HPDE6-E6E7 (cell line): ENCODE measurements around the gene PITPNM1.

Experiments used
- DNase-seq: peaks from one replicate; pipeline ENCODE4 v3.0.0; 2011; ENCODE audit warnings: missing footprints; ENCODE audit errors: extremely low spot score

Gene PITPNM1

DNA sequence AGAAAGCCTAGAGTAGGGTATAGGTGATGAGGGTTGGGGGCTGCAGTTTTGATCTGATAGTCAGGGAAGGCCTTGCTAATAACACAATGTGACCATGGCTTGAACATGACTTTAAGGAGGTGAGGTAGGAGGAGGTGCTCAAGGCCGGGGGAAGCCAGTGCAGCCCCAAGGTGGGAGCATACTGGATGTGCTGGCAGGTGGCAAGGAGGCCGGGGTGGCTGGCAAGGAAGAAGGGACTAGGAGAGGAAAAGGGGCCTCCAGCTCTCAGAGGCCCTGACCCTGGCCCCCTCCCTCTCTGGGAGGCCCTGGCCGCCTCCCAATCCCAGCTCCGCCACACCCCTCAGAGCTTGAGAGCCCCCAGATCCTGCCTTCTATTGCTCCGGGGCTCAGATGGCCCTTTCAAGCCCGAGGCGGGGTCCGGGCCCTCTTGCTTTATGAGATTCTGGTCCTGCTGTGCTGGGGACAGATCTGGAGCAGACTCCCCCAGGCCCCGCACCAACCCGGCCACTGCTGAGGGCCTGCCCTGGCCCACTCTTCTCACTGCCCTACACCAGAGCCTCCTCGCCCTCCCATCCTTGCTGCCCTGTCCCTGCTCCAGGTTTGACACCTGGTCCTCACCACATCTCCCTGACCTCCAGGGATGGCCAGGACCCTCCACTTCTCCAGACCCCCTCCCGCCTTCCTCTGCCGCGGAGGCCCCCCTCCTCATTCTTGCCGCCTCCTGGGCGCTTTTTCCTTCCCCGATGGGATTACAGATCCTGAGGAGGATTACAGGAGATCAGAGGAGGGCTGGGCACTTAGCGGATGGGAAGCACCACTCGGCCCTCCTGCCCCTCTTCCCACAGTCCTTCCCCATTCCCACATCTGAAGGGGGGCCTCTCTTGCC is 1.8 kb downstream of the PITPNM1 start:
- no peak for DNase-seq

GRCh38 chr11:67502328-67502979 is 2.7 kb downstream of the PITPNM1 start:
- DNase-seq, result no peak

DNA sequence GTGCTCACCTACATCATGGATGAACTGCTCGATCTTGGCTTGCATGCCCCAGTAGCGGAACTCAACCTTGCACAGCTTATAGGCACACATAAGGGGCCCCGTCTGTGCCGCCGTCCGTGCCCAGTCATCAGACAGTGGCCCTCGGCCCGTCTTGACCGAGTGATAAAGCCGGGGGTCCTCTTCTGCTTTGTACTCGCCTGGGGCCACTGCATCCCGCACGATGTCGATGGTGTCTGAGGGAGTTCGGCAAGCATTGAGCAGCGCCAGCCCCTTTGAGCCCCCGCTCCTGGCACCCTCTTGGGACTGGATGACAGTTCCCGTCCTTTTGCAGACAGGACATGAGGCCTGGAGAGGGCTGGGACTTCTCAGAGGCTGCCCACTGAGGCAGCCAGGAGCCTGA is 3.3 kb downstream of the PITPNM1 start:
- no peak for DNase-seq

- DNase-seq, result no peak
Measured at GRCh38 chr11:67500831-67501715, 4.1 kb downstream of the PITPNM1 start.

DNA sequence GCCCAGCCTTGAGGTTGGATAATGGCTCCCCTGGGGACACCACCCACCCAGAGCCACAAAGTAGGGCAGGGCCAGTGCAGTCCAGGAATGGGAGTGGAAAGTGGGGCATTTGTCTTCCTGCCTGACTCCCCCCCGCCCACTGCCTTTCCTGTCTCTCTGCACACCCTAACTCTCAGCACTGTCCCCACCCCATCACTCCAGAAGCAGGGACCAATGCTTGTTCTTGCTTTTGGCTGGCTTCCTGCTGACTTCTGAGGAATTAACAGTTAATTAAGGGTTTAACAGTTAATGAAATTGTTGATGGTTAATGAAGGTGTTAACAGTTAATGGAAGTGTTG is 4.7 kb downstream of the PITPNM1 start:
- no peak for DNase-seq

DNA sequence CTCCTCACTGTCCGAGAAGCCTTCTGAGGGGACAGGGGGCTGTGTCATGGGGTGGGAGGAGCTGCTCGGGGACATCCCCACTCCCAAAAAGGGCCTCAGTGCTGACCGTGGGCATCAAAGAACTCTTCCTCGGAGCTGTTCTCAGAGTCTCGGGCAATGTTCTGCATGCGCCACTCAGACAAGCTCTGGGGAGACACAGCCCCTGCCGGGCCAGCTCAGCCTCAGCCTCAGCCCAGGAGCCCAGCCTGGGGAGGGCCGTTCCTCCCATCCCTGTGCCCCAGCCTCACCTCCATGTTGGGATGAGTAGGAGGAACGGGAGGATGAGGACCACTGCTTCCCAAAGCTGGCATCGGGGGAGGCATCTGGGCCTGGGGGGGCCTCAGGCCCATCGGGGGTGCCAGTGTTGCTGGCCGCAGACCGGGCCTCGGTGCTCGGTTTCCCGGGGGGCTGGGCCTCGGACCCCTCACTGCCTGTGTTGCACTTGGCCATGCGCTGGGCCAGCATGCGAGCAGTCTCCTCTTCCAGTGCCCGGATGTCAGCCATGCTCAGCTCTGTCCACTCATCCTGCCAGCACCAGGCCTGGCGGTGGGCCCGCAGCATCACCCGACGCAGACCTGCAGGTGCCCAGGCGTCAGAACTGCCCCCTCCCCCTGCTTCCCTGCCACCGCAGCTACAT is 5.2 kb downstream of the PITPNM1 start:
- no peak for DNase-seq

- DNase-seq, result no peak
Measured at GRCh38 chr11:67498544-67498972, 6.6 kb downstream of the PITPNM1 start.

DNA sequence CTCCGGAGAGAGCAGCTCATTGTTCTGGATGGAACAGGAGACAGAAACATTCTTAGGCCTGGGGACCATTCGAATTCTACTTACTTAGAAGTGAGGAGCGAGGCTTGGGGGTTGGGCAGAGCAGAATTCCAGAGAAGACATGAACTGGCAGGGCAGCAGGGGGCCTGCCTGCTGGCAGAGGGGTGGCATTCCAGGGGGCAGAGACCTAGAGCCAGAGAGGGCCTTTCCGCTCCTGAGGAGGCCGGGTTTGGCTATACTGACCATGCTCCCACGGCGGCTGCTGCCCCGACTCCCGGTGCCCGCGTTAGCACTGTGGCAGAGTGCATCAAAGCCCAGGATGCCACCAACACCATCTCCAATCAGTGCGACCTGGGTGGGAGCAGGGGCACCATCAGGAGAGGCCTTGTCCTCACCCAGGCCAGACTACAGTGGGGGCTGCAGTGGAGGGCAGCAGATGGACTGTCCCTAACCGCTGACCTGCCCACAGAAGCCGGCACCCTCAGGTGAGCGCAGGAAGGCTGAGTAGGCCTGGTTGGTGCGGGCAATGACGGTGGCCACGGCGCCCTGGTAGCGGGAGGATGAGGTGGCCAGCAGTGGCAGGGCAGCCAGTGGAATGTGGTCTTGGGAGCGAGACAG is 7.4 kb downstream of the PITPNM1 start:
- no peak for DNase-seq

DNA sequence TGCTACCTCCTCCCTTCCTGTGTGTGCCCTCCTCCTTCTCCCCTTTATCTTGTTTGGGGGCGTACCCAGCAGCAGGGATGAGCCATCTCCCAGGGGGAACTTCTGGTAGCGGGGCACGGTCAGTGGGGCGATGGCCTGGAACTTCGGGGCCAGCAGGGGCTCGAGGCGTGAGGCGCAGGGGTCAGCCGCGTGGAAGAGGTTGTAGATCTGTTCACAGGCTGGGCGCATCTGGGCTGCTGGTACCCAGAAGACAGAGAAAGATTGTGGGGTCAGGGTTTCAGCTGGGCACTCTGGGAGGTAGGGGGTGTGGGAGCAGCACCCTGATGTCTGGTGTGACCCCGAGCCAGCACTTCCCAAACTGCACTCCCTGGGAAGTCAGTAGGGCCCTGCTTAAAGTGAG is 9.1 kb downstream of the PITPNM1 start:
- no peak for DNase-seq

GRCh38 chr11:67495234-67496005 is 9.7 kb downstream of the PITPNM1 start:
- no peak for DNase-seq

DNA sequence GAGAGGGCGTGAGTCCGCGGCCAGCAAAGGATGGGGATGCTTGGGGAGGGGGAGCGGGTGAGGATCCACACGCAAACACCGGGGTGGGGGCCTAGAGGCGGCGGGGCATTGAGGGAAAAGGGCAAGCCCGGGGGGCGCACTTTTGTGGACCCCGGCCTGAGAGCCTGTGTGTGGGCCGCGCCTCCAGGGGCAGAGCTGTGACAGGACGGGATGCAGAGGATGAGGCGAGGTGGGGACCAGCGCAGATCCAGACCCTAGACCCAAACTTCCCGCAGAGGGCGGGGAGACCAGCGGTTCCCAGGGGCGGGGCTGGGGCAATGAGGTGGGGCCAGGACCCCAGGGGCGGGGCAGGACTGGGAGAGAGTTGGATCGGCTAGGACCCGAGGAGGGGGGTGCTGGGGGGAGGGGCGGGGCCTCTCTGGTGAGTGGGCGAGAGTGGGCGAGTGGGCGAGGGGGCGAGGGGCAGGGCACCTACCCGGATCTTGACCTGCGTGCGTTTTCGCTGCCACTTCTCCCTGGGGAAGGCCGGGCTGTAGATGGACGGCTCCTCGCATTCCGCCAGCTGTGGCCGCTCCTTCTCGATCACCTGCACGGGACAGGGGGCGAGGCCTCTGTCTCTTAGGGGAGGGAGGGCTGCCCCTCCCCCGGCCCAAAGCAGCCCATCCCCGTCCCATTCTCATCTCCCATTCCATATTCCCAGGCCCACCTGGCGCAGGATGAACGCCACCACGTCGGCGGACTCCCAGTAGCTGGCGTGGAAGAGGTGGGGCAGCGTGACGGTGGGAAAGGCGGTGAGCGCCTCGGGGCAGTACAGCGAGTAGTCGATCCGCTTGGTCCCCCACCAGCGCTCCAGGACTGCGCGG is 10.6 kb downstream of the PITPNM1 start:
- DNase-seq, result no peak

DNA sequence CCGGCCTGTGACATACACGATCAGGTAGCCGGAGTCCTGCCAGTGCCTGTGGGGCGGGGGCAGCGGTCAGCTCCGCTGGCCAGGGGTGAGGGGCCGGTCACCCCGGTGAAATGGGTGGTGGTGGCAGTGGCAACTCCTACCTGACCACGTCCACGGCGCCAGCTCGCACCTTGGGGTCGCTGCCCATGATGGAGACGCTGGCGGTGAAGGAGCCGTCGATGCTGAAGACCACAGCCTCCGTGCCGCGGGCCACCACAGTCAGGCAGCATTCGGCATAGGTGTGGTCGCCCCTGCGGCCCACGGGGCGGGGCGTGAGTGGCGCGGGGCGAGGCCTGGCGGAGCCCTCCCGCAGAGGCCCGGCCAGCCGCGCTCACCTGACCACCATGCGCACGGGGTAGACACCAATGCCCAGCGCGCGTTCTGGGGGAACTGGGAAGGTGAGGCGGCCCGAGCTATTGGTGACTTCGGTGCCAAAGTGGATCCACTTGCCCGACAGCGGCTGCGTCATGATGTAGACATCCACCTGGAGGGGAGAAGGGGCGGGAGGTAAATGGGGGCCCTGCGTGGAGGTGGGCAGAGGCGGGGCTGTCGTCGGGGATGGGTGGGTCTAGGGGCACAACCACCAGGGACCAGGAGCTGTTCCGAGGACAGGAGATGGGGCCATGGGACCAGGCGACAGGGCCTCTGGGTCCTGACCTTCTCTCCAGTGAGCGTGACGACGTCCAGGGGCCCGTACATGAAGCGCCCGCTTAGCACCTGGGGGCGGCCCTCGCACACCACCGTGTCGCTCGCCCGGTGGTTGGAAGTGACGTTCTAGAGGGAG is 11.4 kb downstream of the PITPNM1 start:
- no peak for DNase-seq

DNA sequence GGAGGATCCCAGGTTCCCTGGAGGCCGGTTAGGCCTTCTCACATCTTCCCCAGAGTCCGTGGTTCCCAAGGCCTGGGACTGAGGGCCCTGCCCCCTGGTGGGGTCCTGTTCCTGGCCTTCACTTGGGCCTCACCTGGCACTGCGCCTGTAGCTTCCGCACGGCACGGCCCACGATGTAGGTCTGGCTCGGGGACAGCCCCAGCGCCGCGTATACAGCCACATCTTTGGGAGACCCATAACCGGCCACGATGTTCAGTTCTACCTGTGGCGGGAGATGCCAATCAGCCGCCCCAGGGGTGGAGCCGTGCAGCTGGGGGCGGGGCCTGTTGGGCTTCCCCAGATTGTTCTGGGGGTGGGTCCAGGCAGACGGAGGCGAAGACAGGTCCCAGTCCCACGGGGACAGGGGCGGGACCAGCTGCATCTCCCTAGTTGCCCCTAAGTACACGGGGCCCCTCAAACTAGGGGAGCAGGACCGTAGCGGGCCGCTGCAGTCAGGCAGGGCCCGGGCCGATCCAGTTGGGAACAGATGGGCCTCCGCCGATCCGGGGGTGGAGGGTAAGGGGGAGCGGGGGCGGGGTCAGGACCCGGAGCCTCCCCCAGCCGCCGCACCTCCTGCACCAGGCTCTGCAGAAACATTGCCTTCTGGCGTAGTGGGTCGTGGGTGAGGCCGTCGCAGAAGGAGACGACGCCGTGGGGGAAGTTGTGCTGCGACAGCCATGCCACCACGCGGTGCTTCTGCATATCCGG is 12.2 kb downstream of the PITPNM1 start:
- DNase-seq, result no peak

DNA sequence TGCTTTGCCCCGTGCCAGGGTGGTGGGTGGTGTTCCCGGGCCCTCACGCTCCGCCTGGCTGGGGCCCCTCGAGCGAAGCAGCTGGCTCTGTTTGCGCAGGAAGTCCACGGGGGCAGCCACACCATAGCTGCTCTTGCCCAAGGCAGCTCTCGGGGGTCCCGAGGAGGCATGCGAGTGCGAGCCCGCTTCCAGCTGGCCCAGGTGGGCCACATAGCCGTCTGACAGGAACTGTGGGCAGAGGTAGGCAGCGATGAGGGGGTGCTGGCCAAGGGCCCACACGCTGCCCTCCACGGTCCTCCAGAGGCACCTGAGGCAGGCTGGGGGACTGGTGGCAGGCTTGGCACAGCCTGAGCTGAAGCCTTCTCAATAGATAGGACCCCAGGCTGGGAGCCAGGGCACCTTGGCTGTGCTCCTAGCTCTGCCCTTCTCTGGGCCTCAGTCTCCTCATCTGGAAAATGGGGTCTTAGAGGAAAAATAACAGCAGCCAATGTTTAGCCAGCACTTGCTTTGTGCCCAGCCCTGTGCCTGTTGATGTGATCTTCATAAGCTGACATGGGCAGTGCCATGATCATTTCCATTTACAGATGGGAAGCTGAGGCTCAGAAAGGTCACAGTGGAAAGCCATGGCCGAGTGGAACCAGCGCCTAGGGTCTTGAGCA is 13.0 kb downstream of the PITPNM1 start:
- DNase-seq, result no peak

DNA sequence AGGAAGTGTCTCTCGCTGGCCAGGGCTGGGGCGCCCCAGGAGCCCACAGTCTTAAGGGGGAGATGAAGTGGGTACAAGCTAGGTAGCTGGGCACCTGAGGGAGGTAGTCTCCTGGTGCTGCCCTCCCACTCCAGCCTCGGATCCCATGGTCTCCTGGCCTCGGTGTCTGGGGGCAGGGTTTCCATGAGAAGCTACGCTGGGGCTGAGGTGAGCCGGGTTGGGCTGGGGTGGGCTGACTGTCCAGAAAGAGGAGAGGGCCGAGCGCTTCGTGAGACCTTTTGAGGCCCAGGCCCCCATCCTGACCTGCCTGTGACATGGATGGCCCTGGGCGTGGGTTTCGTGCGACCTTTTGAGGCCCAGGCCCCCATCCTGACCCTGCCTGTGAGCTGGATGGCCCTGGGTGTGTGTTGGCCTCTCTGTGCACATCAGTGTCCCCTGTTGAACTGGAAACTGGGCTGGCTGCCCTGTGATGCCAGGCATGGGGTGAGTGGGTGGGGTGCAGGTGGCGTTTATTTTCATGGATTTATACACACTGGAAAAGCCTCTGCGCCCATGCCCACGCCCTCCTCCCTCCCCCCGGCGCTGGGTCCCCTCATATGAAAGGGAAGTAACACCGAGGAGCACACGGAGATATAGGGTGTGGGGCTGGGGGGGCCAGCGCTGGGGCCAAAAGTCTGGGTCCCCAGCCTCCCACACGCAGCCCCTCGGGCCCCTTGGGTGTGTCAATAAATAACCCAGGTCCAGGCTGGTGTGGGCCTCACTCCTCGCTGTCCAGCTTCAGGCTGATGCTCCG is 13.7 kb downstream of the PITPNM1 start:
- DNase-seq, result no peak

DNA sequence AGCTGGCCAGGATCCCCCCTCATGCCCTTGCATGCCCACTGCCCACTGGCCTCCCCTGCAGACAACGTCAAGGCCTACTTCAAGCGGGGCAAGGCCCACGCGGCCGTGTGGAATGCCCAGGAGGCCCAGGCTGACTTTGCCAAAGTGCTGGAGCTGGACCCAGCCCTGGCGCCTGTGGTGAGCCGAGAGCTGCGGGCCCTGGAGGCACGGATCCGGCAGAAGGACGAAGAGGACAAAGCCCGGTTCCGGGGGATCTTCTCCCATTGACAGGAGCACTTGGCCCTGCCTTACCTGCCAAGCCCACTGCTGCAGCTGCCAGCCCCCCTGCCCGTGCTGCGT is 14.5 kb downstream of the PITPNM1 start:
- DNase-seq, result no peak
